Measurements from ENCODE around the gene ITGB3.

DNA sequence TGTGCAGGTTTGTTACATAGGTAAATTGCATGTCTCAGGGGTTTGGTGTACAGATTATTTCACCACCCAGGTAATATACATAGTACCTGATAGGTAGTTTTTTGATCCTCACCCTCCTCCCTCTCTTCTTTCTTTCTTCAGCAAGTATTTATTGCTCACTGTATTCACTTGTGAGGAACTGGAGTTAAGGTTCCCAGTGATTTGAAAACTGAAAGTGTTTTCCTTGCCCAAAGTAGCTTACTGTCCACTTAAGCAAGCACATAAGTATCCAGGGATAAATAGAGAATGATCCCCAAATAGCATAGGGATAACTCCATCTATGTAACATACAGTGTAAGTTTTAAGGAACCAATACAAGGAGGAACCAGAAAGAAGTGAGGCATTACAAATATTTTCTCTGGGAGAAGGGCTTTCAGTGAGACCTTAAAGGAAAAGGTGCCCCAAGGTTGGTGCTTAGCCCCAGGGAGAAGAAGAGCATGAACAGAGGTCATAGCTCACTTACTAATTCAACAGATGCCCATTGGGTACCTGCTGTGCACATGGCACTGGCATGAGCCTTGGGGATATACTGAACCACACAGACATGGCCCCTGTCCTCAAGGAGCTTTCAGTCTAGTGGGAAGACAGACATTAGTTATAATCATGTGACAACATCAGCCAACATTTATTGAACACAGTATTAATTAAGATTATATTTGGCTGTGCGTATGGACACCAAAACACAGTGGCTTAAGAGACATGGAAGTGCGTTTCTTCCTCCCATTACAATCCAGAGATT is 27.5 kb upstream of the ITGB3 start:
- TF ChIP-seq, protein P1, sequence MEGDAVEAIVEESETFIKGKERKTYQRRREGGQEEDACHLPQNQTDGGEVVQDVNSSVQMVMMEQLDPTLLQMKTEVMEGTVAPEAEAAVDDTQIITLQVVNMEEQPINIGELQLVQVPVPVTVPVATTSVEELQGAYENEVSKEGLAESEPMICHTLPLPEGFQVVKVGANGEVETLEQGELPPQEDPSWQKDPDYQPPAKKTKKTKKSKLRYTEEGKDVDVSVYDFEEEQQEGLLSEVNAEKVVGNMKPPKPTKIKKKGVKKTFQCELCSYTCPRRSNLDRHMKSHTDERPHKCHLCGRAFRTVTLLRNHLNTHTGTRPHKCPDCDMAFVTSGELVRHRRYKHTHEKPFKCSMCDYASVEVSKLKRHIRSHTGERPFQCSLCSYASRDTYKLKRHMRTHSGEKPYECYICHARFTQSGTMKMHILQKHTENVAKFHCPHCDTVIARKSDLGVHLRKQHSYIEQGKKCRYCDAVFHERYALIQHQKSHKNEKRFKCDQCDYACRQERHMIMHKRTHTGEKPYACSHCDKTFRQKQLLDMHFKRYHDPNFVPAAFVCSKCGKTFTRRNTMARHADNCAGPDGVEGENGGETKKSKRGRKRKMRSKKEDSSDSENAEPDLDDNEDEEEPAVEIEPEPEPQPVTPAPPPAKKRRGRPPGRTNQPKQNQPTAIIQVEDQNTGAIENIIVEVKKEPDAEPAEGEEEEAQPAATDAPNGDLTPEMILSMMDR (IDR thresholded peaks at IDR 0.05): no peak
- no peak for TF ChIP-seq EP300 (IDR thresholded peaks at IDR 0.05)

All from ovary (tissue), 3 donors.